Activated B cell treated with CpG ODN at 0.5 μM for 24 hours (primary cell): Measurements from ENCODE around the gene MS4A3. TPM values are rescaled to one million over a fixed set of nuclear protein-coding genes. Genes with fewer than 3 reads are reported as not detected.
"Not testable (repeated sequence)": the region's sequence is repeated elsewhere in the genome, so short reads cannot be mapped to it uniquely, and the experiment has no call there.

ENCODE experiments used
- ATAC-seq: fragments of 200-7000 bp; cut with Tn5 transposase; one replicate; pipeline ENCODE4 v1.10.0; 2021; ENCODE audit warnings: low read depth, mild to moderate bottlenecking, moderate library complexity
- CTCF ChIA-PET: fragments of 350-600 bp; sonication (Branson Sonifier 250); formaldehyde crosslinking; loops from one replicate; lab custom pipeline; 2021; ENCODE audit warnings: antibody characterized with exemption; lab: Charles Lee
- POLR2A ChIA-PET: fragments of 350-600 bp; sonication (Branson Sonifier 250); formaldehyde crosslinking; loops from one replicate; lab custom pipeline; 2021; ENCODE audit warnings: antibody characterized with exemption; lab: Charles Lee
- DNase-seq: peaks from one replicate; pipeline ENCODE4 v3.0.0; 2022
- H3K27ac Mint-ChIP-seq: one replicate; pipeline ENCODE4 v1.8.0; 2020; ENCODE audit warnings: mixed read lengths
- H3K27me3 Mint-ChIP-seq: one replicate; pipeline ENCODE4 v1.8.0; 2021; ENCODE audit warnings: mixed read lengths
- H3K36me3 Mint-ChIP-seq: one replicate; pipeline ENCODE4 v1.8.0; 2021; ENCODE audit warnings: low read depth, mixed read lengths
- H3K4me1 Mint-ChIP-seq: one replicate; pipeline ENCODE4 v1.8.0; 2021; ENCODE audit warnings: mixed read lengths
- H3K4me3 Mint-ChIP-seq: one replicate; pipeline ENCODE4 v1.8.0; 2020; ENCODE audit warnings: mild to moderate bottlenecking, mixed read lengths
- H3K9me3 Mint-ChIP-seq: one replicate; pipeline ENCODE4 v1.8.0; 2020; ENCODE audit warnings: mixed read lengths
- CTCF ChIP-seq: fragments of 200-600 bp; IDR thresholded peaks from one replicate; pipeline ENCODE4 v1.8.0; 2022; ENCODE audit warnings: antibody characterized with exemption, mild to moderate bottlenecking
- intact Hi-C: fragments of 100-400 bp; cut with micrococcal nuclease; formaldehyde crosslinking; loops from one replicate; pipeline ENCODE4 v1.15.1; 2024
- total RNA-seq: library from RNA; stranded (reverse); gene quantifications from 2 replicates; pipeline ENCODE4 v1.2.3, GENCODE V29; 2022

Gene MS4A3
- total RNA-seq, 1 donor from 2014 or later: not detected

- DNase-seq (no peak), ATAC-seq (no peak)
- Mint-ChIP-seq H3K4me3 (no peak within 1 kb of the TSS), H3K27me3 (peaks cover 2% of the 10 kb centered on the region), H3K27ac (no peak within 1 kb of the TSS), H3K9me3 (no peaks in the 10 kb centered on the region), H3K4me1 (no peaks in the 10 kb centered on the region), H3K36me3 (no peaks in the 10 kb centered on the region)
- POLR2A ChIA-PET: no interaction called here
- TF ChIP-seq CTCF: no peak
- CTCF ChIA-PET: no interaction called here
- intact Hi-C loops: no loop called here
These were observed 16.4 kb upstream of the MS4A3 start, which contains the start of gene OOSP2 for GRCh38 chr11:60040109-60040508. TSS of gene OOSP2 (plus strand) at chr11:60040409. CDS start at chr11:60040460, 51 bp downstream.

DNA sequence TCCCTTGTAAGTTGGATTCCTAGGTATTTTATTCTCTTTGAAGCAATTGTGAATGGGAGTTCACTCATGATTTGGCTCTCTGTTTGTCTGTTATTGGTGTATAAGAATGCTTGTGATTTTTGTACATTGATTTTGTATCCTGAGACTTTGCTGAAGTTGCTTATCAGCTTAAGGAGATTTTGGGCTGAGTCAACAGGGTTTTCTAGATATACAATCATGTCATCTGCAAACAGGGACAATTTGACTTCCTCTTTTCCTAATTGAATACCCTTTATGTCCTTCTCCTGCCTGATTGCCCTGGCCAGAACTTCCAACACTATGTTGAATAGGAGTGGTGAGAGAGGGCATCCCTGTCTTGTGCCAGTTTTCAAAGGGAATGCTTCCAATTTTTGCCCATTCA lies 6.0 kb upstream of the MS4A3 start:
- H3K9me3 Mint-ChIP-seq, H3K4me1 Mint-ChIP-seq, intact Hi-C loops, DNase-seq, H3K27me3 Mint-ChIP-seq, H3K36me3 Mint-ChIP-seq, H3K27ac Mint-ChIP-seq, ATAC-seq, CTCF ChIA-PET, H3K4me3 Mint-ChIP-seq, POLR2A ChIA-PET: not testable (repeated sequence)

DNA sequence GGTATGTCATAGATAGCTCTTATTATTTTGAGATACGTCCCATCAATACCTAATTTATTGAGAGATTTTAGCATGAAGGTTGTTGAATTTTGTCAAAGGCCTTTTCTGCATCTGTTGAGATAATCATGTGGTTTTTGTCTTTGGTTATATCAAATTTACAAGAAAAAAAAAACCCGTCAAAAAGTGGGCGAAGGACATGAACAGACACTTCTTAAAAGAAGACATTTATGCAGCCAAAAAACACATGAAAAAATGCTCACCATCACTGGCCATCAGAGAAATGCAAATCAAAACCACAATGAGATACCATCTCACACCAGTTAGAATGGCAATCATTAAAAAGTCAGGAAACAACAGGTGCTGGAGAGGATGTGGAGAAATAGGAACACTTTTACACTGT lies 5.6 kb upstream of the MS4A3 start:
- intact Hi-C loops, DNase-seq, H3K36me3 Mint-ChIP-seq, H3K4me3 Mint-ChIP-seq, H3K27me3 Mint-ChIP-seq, H3K4me1 Mint-ChIP-seq, ATAC-seq, H3K9me3 Mint-ChIP-seq, CTCF ChIA-PET, POLR2A ChIA-PET, H3K27ac Mint-ChIP-seq: not testable (repeated sequence)

DNA sequence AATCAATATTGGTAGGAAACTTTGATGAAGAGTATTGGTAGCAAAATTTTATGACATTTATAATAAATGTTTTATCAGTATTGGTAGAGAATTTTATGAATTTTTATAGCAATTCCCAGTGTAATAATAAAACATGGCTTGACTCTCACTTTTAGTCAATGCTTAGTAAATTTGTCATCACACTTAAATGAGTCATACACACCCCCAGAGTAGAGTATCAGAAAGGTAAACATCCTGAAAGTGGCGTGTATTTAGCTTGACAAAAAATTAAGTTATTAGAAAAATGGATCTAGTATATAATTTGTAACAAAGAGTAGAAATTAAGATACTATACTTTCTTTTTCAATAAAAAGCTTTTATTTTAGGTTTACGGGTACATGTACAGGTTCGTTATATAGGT lies 2.6 kb downstream of the MS4A3 start:
- Mint-ChIP-seq H3K4me3 (no peak overlapping the region), H3K27me3 (peaks cover 7% of the 10 kb centered on the region), H3K4me1 (no peaks in the 10 kb centered on the region), H3K36me3 (no peaks in the 10 kb centered on the region), H3K9me3 (peaks cover 4% of the 10 kb centered on the region), H3K27ac (no peak overlapping the region)
- ATAC-seq (no peak), DNase-seq (no peak)
- CTCF ChIA-PET: no interaction called here
- TF ChIP-seq CTCF: no peak
- POLR2A ChIA-PET: interaction anchor here (0.6 kb wide), 1 partner anchor 46 kb away, joined by 7 read pairs; no protein-coding TSS in a partner anchor
- intact Hi-C loops: no loop called here

GRCh38 chr11:60059521-60060240 lies 3.2 kb downstream of the MS4A3 start:
- H3K4me3 Mint-ChIP-seq: no peak overlapping the region

More at GRCh38 chr11:60059521-60060240, 3.2 kb downstream of the MS4A3 start:
- Mint-ChIP-seq H3K27ac (no peak overlapping the region), H3K36me3 (no peaks in the 10 kb centered on the region), H3K27me3 (peaks cover 7% of the 10 kb centered on the region), H3K9me3 (peaks cover 4% of the 10 kb centered on the region), H3K4me1 (no peaks in the 10 kb centered on the region)
- no peak for TF ChIP-seq CTCF
- ChIA-PET POLR2A (no interaction called here), CTCF (no interaction called here)
- intact Hi-C loops: no loop called here
- DNase-seq (no peak), ATAC-seq (no peak)
